Glutamatergic neuron (in vitro differentiated cells): ENCODE data around the gene PTPRF. TPM values are rescaled to one million over a fixed set of nuclear protein-coding genes. Genes with fewer than 3 reads are reported as not detected.
A peak's percentile ranks its signal among the peaks of the same experiment; 100 is the strongest.
"Not testable (repeated sequence)": the region's sequence is repeated elsewhere in the genome, so short reads cannot be mapped to it uniquely, and the experiment has no call there.

Experiments used
- DNase-seq: peaks from one replicate; pipeline ENCODE4 v3.0.0; 2022
- H3K27ac Mint-ChIP-seq: one replicate; pipeline ENCODE4 v1.8.0; 2020; ENCODE audit warnings: mild to moderate bottlenecking, mixed read lengths, inconsistent platforms; ENCODE audit not compliant: unreplicated experiment
- H3K27me3 Mint-ChIP-seq: one replicate; pipeline ENCODE4 v1.8.0; 2020; ENCODE audit warnings: mild to moderate bottlenecking, moderate library complexity, mixed read lengths, inconsistent platforms; ENCODE audit not compliant: unreplicated experiment
- H3K36me3 Mint-ChIP-seq: one replicate; pipeline ENCODE4 v1.8.0; 2020; ENCODE audit warnings: mild to moderate bottlenecking, mixed read lengths, inconsistent platforms; ENCODE audit not compliant: unreplicated experiment
- H3K4me1 Mint-ChIP-seq: one replicate; pipeline ENCODE4 v1.8.0; 2020; ENCODE audit warnings: mild to moderate bottlenecking, low read depth, mixed read lengths, inconsistent platforms; ENCODE audit not compliant: unreplicated experiment
- H3K4me3 Mint-ChIP-seq: one replicate; pipeline ENCODE4 v1.8.0; 2020; ENCODE audit warnings: mild to moderate bottlenecking, mixed read lengths, inconsistent platforms; ENCODE audit not compliant: unreplicated experiment
- H3K9me3 Mint-ChIP-seq: one replicate; pipeline ENCODE4 v1.8.0; 2020; ENCODE audit warnings: mild to moderate bottlenecking, moderate library complexity, mixed read lengths, inconsistent platforms; ENCODE audit not compliant: unreplicated experiment
- CTCF ChIP-seq: fragments of 200-600 bp; sonication (generic); IDR thresholded peaks from one replicate; pipeline ENCODE4 v1.5.0; 2021; ENCODE audit not compliant: partially characterized antibody, unreplicated experiment
- total RNA-seq: library from RNA; stranded (reverse); fragmentation: NEBNext Ultra II Directional; extraction: Animal tissue kit (Norgen Biotek cat#: 25700); gene quantifications from one replicate; pipeline ENCODE4 v1.2.1, GENCODE V29; 2021; ENCODE audit not compliant: unreplicated experiment

Gene PTPRF
- total RNA-seq, 1 donor from 2014 or later: 171 TPM

GRCh38 chr1:43491061-43491460 lies 39.6 kb upstream of the PTPRF start:
- peaks cover 3% of the 10 kb centered on the region for H3K4me1 Mint-ChIP-seq
- DNase-seq: no peak

GRCh38 chr1:43492826-43493225 lies 37.9 kb upstream of the PTPRF start:
- Mint-ChIP-seq H3K27ac (no peak overlapping the region), H3K4me3 (no peak overlapping the region), H3K27me3 (no peaks in the 10 kb centered on the region), H3K9me3 (peaks cover 10% of the 10 kb centered on the region), H3K4me1 (peaks cover 3% of the 10 kb centered on the region), H3K36me3 (peaks cover 14% of the 10 kb centered on the region)
- no peak for TF ChIP-seq CTCF
- DNase-seq: no peak

More at GRCh38 chr1:43491061-43491460, 39.6 kb upstream of the PTPRF start:
- Mint-ChIP-seq H3K36me3 (peaks cover 17% of the 10 kb centered on the region), H3K27me3 (no peaks in the 10 kb centered on the region), H3K27ac (no peak overlapping the region), H3K4me3 (no peak overlapping the region), H3K9me3 (peaks cover 10% of the 10 kb centered on the region)
- no peak for TF ChIP-seq CTCF

- no peaks in the 10 kb centered on the region for H3K27me3 Mint-ChIP-seq
- H3K9me3 Mint-ChIP-seq: peaks cover 10% of the 10 kb centered on the region
- H3K4me3 Mint-ChIP-seq: no peak overlapping the region
- H3K27ac Mint-ChIP-seq: no peak overlapping the region
- no peak for DNase-seq
- peaks cover 7% of the 10 kb centered on the region for H3K36me3 Mint-ChIP-seq
- no peak for TF ChIP-seq CTCF
- H3K4me1 Mint-ChIP-seq: peaks cover 3% of the 10 kb centered on the region
Observed at GRCh38 chr1:43493661-43494450, 36.8 kb upstream of the PTPRF start.

GRCh38 chr1:43495204-43495603 lies 35.5 kb upstream of the PTPRF start:
- Mint-ChIP-seq H3K27ac (no peak overlapping the region), H3K4me3 (no peak overlapping the region), H3K4me1 (peaks cover 3% of the 10 kb centered on the region), H3K27me3 (no peaks in the 10 kb centered on the region), H3K36me3 (peaks cover 2% of the 10 kb centered on the region), H3K9me3 (peaks cover under 1% of the 10 kb centered on the region)
- TF ChIP-seq CTCF: no peak
- no peak for DNase-seq

GRCh38 chr1:43499898-43500297 lies 30.8 kb upstream of the PTPRF start:
- H3K9me3 Mint-ChIP-seq: no peaks in the 10 kb centered on the region
- TF ChIP-seq CTCF: no peak
- H3K4me3 Mint-ChIP-seq: no peak overlapping the region
- peaks cover 5% of the 10 kb centered on the region for H3K36me3 Mint-ChIP-seq
- peak; percentile 52 for DNase-seq
- H3K27me3 Mint-ChIP-seq: no peaks in the 10 kb centered on the region
- no peaks in the 10 kb centered on the region for H3K4me1 Mint-ChIP-seq
- peak overlapping the region; percentile 39 for H3K27ac Mint-ChIP-seq

GRCh38 chr1:43501806-43502205 lies 28.9 kb upstream of the PTPRF start:
- H3K9me3 Mint-ChIP-seq, H3K27me3 Mint-ChIP-seq, H3K4me1 Mint-ChIP-seq, H3K36me3 Mint-ChIP-seq, DNase-seq, H3K4me3 Mint-ChIP-seq, H3K27ac Mint-ChIP-seq: not testable (repeated sequence)
